Adrenal gland (tissue), 12 donors: Measurements from ENCODE around the gene NFE2. TPM values are rescaled to one million over a fixed set of nuclear protein-coding genes. Genes with fewer than 3 reads are reported as not detected.

ENCODE experiments used
- DNase-seq, 7 donors: peaks; one replicate each; pipeline ENCODE4 v3.0.0-alpha.2; 2019 to 2020
- H3K27ac ChIP-seq, 5 donors: fragments of 200-600 bp; sonication (generic) in 4 of 5; 1 replicate in 3 of 5; 2 replicates in 2 of 5; pipeline versions ENCODE4 v1.5.1 to v1.8.0; 2016 to 2020; ENCODE audit warnings: mild to moderate bottlenecking in 1 of 5
- H3K27me3 ChIP-seq: fragments of 200-600 bp; 2 replicates; pipeline ENCODE4 v1.8.0; 2021
- H3K36me3 ChIP-seq, 2 donors: fragments of 200-600 bp; replicated peaks in 1 of 2; 1 replicate in 1 of 2; 2 replicates in 1 of 2; pipeline versions ENCODE4 v1.5.1 to v1.8.0; 2018 to 2022
- H3K4me1 ChIP-seq, 2 donors: fragments of 200-600 bp; replicated peaks in 1 of 2; 1 replicate in 1 of 2; 2 replicates in 1 of 2; pipeline versions ENCODE4 v1.5.1 to v1.8.0; 2018 to 2021
- H3K4me3 ChIP-seq, 4 donors: fragments of 200-600 bp; sonication (generic) in 3 of 4; one replicate each; pipeline ENCODE4 v1.5.1; 2016 to 2018
- H3K9me3 ChIP-seq, 3 donors: fragments of 200-600 bp; sonication (generic) in 1 of 3; replicated peaks in 1 of 3; 1 replicate in 2 of 3; 2 replicates in 1 of 3; pipeline versions ENCODE4 v1.5.1 to v1.8.0; 2016 to 2021
- POLR2A ChIP-seq, 2 donors: fragments of 450-650 bp; IDR thresholded peaks; one replicate each; pipeline ENCODE4 v1.6.1; 2017; ENCODE audit warnings: antibody characterized with exemption in 2 of 2, mild to moderate bottlenecking in 2 of 2, moderate library complexity in 1 of 2
- WGBS, 4 donors: extraction: QIAGEN DNeasy Blood & Tissue Kit in 2 of 4; methylation state at CpG; one replicate each; pipeline versions ENCODE4 v1.1.5 to v1.1.7; 2013 to 2017; 5-methylcytosine and 5-hydroxymethylcytosine counted together
- intact Hi-C, 2 donors: fragments of 100-400 bp; cut with DNase I; formaldehyde crosslinking; loops; one replicate each; pipeline versions ENCODE4 v1.14.1 to v1.15.0; 2022 to 2023
- polyA plus RNA-seq, 3 donors: library from polyadenylated mRNA; stranded (reverse); fragments of 200-250 nt in 2 of 3; fragments of 350-450 nt in 1 of 3; fragmentation: Illumina TruSeq in 1 of 3; extraction: RNeasy Lipid Tissue Mini Kit (QIAGEN cat#74804) in 1 of 3; gene quantifications; one replicate each; pipeline ENCODE4 v1.2.3, GENCODE V29; 2013 to 2014
- total RNA-seq, 9 donors: library from RNA; depleted of rRNA in 4 of 9; stranded (reverse); fragments of >200 nt in 4 of 9; fragments of 120-200 nt in 1 of 9; fragmentation: NEBNext Ultra II Directional in 1 of 9; extraction: Animal tissue kit (Norgen Biotek cat#: 25700) in 1 of 9; gene quantifications; one replicate each; pipeline versions ENCODE4 v1.1.0 to v1.2.4, GENCODE V29; 2013 to 2023
- TF ChIP-seq, protein P1 (sequence below), 6 experiments: fragments of 450-650 bp in 4 of 6; fragments of 200-600 bp in 2 of 6; sonication (generic) in 1 of 6; IDR thresholded peaks; 1 replicate in 5 of 6; 2 replicates in 1 of 6; pipeline versions ENCODE4 v1.5.1 to v1.8.0; 2016 to 2021; ENCODE audit warnings: antibody characterized with exemption in 6 of 6, mild to moderate bottlenecking in 2 of 6, moderate library complexity in 1 of 6
- donor health status: healthy with polysubstance abuse.
- donor health status: Bipolar disorder and iron deficiency.
- donor health status: DM: yes; HTN: yes; CAD: no.
- donor health status: DM: no; HTN: no; CAD: no.
- donor health status: DM: no; HTN: no; CAD: no.
- donor health status: DM: yes; HTN: yes; CAD: no.

NFE2 gene
- total and polyA plus RNA-seq, 12 donors: 0.13 to 3.8 (median 0.60) TPM; not detected in 6

GRCh38 chr12:54258201-54258681 lies 42.6 kb downstream of the NFE2 start:
- Histone ChIP-seq H3K4me3 (peak overlapping the region in 1 of 4 donors; percentile 64), H3K9me3 (no peaks in the 10 kb centered on the region), H3K36me3 (peaks cover 0 to 31% of the 10 kb centered on the region in 2 donors), H3K27me3 (no peaks in the 10 kb centered on the region), H3K27ac (peak overlapping the region in 2 of 5 donors; percentile 76 to 88), H3K4me1 (peaks cover 40 to 48% of the 10 kb centered on the region in 2 donors)
- intact Hi-C loops: loop anchor here in 1 of 2 donors (10.0 kb wide), 1 partner anchor 107 kb away; the partner anchor contains the start of gene GPR84
- TF ChIP-seq POLR2A (IDR thresholded peaks at IDR 0.05): no peak
- TF ChIP-seq, protein P1, sequence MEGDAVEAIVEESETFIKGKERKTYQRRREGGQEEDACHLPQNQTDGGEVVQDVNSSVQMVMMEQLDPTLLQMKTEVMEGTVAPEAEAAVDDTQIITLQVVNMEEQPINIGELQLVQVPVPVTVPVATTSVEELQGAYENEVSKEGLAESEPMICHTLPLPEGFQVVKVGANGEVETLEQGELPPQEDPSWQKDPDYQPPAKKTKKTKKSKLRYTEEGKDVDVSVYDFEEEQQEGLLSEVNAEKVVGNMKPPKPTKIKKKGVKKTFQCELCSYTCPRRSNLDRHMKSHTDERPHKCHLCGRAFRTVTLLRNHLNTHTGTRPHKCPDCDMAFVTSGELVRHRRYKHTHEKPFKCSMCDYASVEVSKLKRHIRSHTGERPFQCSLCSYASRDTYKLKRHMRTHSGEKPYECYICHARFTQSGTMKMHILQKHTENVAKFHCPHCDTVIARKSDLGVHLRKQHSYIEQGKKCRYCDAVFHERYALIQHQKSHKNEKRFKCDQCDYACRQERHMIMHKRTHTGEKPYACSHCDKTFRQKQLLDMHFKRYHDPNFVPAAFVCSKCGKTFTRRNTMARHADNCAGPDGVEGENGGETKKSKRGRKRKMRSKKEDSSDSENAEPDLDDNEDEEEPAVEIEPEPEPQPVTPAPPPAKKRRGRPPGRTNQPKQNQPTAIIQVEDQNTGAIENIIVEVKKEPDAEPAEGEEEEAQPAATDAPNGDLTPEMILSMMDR (IDR thresholded peaks at IDR 0.05): no peak
- no peak for DNase-seq

- DNase-seq: no peak
- H3K9me3 ChIP-seq: no peaks in the 10 kb centered on the region
- WGBS, 4 donors: 84 to 88% (median 86%) methylated on average over 8 of the region's 8 CpGs
- peaks cover 0 to 31% of the 10 kb centered on the region in 2 donors for H3K36me3 ChIP-seq
- intact Hi-C loops: loop anchor here in 1 of 2 donors (10.0 kb wide), 1 partner anchor 107 kb away; the partner anchor contains the start of gene GPR84
- peak overlapping the region in 2 of 5 donors; percentile 6 to 76 for H3K27ac ChIP-seq
- H3K27me3 ChIP-seq: no peaks in the 10 kb centered on the region
- no peak for TF ChIP-seq POLR2A (IDR thresholded peaks at IDR 0.05)
- TF ChIP-seq, protein P1 (IDR thresholded peaks at IDR 0.05): no peak
- peaks cover 33 to 39% of the 10 kb centered on the region in 2 donors for H3K4me1 ChIP-seq
- H3K4me3 ChIP-seq: no peak overlapping the region
Observed at GRCh38 chr12:54257332-54257731, 43.5 kb downstream of the NFE2 start.

DNA sequence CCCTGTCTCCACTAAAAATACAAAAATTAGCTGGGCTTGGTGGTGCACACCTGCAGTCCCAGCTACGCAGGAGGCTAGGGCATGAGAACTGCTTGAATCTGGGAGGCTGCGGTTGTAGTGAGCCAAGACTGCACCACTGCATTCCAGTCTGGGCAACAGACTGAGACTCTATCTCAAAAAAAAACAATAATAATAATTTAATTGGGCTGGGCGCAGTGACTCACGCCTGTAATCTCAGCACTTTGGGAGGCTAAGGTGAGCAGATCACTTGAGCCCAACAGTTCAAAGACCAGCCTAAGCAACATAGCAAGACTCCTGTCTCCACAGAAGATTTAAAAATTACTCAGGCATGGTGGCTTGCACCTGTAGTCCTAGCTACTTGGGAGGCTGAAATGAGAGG lies 47.6 kb downstream of the NFE2 start:
- intact Hi-C loops: loop anchor here in 1 of 2 donors (10.0 kb wide), 1 partner anchor 112 kb away; the partner anchor contains the start of gene GPR84
- Histone ChIP-seq H3K36me3 (peaks cover 0 to 44% of the 10 kb centered on the region in 2 donors), H3K4me1 (peaks cover 5 to 13% of the 10 kb centered on the region in 2 donors), H3K27ac (no peak overlapping the region), H3K4me3 (no peak overlapping the region), H3K9me3 (no peaks in the 10 kb centered on the region), H3K27me3 (no peaks in the 10 kb centered on the region)
- 92 to 98% (median 93%) methylated on average over 4 of the region's 4 CpGs for WGBS, 4 donors
- TF ChIP-seq POLR2A (IDR thresholded peaks at IDR 0.05): no peak
- TF ChIP-seq, protein P1 (IDR thresholded peaks at IDR 0.05): no peak
- no peak for DNase-seq

- peaks cover 0 to 6% of the 10 kb centered on the region in 2 donors for H3K4me1 ChIP-seq
- no peak for TF ChIP-seq POLR2A (IDR thresholded peaks at IDR 0.05)
- TF ChIP-seq, protein P1 (IDR thresholded peaks at IDR 0.05): peak; percentile 48 to 74 (median 64)
- H3K36me3 ChIP-seq: peaks cover 0 to 43% of the 10 kb centered on the region in 2 donors
- H3K9me3 ChIP-seq: no peaks in the 10 kb centered on the region
- no peaks in the 10 kb centered on the region for H3K27me3 ChIP-seq
- intact Hi-C loops: loop anchor here in 1 of 2 donors (10.0 kb wide), 1 partner anchor 113 kb away; the partner anchor contains the start of gene GPR84
- no peak overlapping the region for H3K4me3 ChIP-seq
- DNase-seq: peak in 1 of 7 donors; percentile 22
- no peak overlapping the region for H3K27ac ChIP-seq
- 93 to 97% (median 95%) methylated on average over 1 of the region's 1 CpG for WGBS, 4 donors
Observed at GRCh38 chr12:54251667-54252284, 49.0 kb downstream of the NFE2 start.
